ENCODE data around the gene PRSS56. TPM values are rescaled to one million over a fixed set of nuclear protein-coding genes. Genes with fewer than 3 reads are reported as not detected.

The PRSS56 gene
- total RNA-seq, 1 donor from 2014 or later = not detected

DNA sequence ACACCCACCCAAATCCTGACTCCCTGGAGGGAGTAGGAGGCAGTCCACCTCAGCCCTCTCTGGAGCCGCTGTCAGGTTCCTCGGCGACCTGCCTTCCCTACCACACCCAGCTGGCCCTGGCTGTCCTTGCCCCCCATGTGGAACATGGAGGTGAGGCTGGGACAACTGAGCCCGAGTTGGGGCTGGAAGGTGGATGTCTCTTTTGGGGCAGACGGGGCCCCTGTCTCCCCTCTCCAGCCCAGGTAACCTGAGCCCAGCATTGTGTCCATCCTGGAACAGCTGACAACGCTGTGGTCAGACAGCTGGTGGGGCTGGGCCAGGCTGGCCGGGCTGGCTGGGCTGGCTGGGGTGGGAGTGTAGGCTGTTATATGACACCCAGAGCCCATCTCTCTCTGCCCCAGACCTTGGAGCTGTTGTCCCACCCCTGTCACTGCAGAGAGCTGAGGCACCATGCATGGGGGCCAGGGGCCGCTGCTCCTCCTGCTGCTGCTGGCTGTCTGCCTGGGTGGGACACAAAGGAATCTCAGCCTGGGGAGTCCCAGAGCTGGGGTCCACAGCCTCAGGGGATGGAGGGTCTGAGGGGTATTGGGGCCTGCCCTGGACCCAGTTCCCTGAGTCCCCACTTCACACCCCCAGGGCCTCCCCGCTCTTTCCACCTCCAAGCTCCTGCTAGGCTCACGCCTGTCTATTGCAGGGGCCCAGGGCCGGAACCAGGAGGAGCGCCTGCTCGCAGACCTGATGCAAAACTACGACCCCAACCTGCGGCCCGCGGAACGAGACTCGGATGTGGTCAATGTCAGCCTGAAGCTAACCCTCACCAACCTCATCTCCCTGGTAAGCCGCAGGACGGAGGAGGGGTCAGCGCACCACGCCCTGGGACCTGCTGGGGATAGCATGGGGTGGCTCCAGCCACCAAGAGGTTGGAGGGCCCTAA lies 19.4 kb downstream of the PRSS56 start, which contains the start of gene CHRNG:
TSS of gene CHRNG (plus strand) at position 395 of the 934 bp plus-strand sequence. CDS start at position 451, 56 bp downstream.
- DNase-seq (ENCODE audit: low spot score) = no peak
- no peak for ATAC-seq

DNA sequence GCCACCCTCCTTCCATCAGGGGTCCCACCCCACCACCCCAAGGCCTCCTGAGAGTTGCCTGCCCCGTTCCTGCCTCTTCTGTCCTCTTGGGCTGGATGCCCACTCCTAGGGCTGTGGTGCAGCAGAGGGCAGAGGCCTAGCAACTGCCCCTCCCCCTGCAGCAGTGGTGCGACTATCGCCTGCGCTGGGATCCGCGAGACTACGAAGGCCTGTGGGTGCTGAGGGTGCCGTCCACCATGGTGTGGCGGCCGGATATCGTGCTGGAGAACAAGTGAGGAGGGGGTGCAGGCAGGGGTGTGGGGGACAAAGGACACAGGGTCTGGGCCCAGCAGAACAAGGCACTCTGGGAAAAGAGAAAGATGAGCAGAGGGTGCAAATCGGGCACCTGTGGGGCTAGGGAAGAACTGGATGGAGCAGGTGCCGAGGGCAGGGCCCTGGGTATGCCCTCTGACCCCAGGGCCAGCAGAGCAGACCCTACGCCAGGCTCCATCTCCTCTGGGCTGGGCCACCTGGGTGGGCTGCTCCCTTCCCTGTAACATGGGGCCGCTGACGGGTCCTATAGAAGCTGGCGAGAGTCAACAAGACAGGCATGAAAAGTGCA lies 20.4 kb downstream of the PRSS56 start:
- no peak for ATAC-seq
- DNase-seq (ENCODE audit: low spot score) = no peak

DNA sequence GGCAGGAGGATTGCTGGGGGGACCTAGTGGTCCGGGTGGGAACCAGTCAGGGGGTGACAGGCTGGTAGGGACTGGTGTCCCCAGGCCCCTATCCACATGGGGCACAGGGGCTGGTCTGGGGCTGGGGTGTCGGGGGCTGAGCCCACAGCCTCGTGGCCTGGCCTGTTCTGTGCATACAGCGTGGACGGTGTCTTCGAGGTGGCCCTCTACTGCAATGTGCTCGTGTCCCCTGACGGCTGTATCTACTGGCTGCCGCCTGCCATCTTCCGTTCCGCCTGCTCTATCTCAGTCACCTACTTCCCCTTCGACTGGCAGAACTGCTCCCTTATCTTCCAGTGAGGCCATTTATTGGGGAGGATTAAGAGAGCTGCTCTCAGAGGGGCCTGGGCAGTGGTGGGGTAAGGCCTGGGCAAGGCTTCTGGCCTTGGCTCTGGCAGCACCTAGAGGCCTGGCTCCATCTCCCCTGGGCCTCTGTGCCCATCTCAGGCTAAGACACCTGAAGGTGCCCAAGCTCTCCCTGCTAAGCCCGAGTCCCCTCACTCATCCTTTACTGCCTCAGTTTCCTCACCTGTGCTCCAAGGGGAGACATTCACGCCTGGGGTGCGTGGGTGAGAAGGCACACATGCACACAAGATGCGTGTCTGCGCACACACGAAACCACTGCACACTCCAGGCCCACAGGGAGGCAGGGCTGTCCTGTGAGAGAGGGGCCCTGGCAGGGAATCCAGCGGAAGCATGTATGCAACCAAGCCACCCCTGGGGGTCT lies 21.2 kb downstream of the PRSS56 start:
- DNase-seq (ENCODE audit: low spot score) = no peak
- no peak for ATAC-seq

DNA sequence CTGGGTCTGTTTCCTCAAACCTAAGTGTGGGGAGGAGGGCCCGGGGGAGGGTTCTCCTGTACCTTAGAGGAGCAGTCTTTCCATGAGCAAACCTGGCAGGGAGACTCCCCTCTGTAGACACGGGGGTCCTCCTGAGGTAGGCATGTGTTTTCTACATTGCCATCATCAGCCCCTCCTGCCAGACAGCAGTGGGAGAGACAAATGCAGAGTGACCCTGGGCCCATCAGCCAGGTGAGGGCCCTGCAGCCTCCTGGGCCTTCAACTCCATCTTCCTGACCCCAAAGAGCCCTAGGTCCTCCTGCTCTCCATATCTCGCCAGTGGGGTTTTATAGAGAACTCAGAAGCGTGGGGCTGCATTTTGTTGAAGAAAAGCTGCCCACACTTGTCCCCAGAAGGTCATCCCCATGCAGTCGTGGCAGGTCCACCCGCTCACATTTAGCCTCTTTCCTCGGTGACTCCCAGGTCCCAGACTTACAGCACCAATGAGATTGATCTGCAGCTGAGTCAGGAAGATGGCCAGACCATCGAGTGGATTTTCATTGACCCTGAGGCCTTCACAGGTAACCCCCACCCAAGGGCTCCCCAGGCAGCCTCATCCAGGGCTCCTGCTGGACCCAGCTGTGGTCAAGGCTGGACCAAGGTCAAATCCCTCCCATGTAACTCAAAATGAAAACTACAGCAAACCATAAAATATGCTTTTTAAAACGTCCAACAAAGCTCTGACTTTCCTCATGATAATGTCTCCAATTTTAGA lies 21.9 kb downstream of the PRSS56 start:
- no peak for DNase-seq (ENCODE audit: low spot score)

DNA sequence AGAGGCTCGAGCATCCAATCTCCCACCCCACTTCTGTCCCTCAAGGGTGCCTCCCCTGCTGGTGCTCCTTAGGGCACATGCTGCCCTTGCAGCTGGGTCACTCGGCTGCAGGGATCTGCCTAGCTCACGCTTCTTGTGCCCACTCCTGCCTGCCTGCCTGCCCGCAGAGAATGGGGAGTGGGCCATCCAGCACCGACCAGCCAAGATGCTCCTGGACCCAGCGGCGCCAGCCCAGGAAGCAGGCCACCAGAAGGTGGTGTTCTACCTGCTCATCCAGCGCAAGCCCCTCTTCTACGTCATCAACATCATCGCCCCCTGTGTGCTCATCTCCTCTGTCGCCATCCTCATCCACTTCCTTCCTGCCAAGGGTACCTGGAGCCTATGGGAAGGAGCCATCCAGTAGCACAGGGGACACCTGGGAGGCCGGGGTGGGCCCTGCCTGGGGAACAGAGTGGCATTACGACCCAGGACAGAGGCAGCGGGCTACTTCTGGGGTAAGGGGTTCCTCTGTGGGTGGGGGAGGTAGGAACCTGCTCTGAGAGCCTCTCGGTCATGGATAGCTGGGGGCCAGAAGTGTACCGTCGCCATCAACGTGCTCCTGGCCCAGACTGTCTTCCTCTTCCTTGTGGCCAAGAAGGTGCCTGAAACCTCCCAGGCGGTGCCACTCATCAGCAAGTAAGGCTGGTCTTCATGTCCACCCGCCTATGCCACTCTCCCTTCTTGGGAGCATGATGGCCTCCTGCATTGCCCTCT lies 22.7 kb downstream of the PRSS56 start:
- no peak for ATAC-seq
- DNase-seq (ENCODE audit: low spot score) = peak; percentile 41

More for the DNA sequence above, 21.9 kb downstream of the PRSS56 start:
- ATAC-seq = no peak

DNA sequence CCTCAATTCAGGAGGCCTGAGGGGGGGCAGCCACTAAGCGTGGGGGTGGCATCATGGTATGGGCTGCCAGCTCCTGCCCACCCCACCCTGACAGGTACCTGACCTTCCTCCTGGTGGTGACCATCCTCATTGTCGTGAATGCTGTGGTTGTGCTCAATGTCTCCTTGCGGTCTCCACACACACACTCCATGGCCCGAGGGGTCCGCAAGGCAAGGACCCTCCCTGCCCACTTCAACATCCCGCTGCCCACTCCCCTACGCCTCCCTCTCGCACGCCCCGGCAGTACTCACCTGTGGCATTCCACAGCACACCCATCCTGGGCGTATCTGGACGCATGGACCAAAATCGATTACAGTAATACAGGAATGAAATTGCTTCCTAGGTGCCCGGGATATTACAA lies 23.3 kb downstream of the PRSS56 start:
- DNase-seq (ENCODE audit: low spot score) (peak; percentile 36), ATAC-seq (no peak)

DNA sequence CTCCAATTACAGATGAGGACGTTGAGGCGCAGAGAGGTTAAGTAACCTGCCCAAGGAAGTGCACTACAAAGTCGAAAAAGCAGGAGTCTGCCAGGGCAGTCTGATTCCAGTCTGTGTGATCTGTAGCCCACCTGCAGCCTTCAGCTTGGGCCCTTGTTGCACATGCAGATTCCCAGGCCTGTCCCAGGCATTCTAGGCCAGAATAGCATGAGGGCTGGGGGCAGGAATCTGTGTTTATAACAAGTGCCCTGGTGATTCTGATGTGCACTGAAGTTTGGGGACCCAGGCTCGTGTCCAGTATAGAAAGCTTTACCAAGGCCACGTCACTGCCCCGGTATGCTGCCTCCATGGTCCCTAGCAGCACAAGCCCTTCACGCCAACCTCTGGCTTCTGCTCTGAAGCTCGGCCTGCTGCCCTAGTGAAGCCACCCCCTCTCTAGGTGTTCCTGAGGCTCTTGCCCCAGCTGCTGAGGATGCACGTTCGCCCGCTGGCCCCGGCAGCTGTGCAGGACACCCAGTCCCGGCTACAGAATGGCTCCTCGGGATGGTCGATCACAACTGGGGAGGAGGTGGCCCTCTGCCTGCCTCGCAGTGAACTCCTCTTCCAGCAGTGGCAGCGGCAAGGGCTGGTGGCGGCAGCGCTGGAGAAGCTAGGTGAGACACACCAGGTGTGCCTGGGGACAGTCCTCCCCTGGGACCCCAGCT lies 23.9 kb downstream of the PRSS56 start:
- DNase-seq (ENCODE audit: low spot score) (peak; percentile 37), ATAC-seq (no peak)

DNA sequence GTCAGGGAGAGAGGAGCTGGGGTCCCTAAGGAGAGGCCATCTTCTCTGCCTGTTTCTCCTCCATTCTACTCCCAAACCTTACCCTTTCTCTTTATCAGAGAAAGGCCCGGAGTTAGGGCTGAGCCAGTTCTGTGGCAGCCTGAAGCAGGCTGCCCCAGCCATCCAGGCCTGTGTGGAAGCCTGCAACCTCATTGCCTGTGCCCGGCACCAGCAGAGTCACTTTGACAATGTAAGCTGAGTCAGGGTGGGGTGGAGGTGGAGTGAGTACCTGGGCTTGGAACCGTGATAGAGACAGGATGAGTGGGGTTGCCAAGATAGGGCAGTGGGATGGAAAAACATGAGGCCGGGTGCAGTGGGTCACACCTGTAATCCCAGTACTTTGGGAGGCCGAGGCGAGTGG lies 24.5 kb downstream of the PRSS56 start:
- DNase-seq (ENCODE audit: low spot score) (no peak), ATAC-seq (no peak)

DNA sequence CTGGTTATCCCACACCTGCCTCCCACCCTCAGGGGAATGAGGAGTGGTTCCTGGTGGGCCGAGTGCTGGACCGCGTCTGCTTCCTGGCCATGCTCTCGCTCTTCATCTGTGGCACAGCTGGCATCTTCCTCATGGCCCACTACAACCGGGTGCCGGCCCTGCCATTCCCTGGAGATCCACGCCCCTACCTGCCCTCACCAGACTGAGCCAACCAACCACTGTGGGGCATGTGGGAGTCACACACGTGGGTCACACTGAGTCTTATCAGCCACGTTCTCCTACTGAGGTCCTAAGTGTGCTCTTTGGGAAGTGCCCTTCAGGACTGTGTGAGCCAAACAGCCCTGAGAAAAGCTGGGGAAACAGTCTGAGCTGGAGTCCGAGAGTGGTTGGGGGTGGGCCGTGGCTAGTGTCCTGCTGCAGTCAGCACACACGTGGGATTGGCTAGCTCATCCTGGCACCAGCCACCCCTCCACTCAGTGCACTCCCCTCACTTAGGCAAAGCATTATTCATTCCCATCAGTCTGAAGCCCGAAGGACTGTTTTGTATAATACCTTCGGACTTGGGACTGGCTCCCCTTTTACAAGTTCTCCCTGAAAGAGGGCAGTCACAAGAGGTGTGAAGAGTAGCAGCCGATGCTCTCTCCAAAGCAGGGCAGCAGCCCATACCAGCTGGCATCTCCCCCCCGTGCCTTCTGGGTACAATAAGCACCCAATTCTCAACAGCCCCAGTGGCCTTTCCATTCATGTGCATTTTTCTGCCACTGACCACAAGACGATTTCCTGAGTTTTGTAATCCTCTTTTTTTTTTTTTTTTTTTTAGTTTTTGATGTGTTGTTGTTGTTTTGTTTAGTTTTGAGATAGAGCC lies 25.6 kb downstream of the PRSS56 start:
- ATAC-seq (no peak), DNase-seq (ENCODE audit: low spot score) (peak; percentile 39)

DNA sequence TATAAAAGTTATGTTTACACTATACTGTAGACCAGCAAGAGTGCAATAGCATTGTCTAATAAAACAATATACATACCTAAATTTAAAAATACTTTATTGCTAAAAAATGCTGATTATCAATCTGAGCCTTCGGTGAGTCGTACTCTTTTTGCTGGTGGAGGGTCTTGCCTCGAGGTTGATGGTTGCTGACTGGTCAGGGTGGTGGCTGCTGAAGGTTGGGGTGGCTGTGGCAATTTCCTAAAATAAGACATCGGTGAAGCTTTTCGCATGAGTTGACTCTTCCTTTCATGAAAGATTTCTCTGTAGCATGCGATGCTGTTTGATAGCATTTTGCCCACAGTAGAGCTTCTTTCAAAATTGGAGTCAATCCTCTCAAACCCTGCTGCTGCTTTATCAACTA lies 27.8 kb downstream of the PRSS56 start:
- DNase-seq (ENCODE audit: low spot score) = no peak
- ATAC-seq = no peak

DNA sequence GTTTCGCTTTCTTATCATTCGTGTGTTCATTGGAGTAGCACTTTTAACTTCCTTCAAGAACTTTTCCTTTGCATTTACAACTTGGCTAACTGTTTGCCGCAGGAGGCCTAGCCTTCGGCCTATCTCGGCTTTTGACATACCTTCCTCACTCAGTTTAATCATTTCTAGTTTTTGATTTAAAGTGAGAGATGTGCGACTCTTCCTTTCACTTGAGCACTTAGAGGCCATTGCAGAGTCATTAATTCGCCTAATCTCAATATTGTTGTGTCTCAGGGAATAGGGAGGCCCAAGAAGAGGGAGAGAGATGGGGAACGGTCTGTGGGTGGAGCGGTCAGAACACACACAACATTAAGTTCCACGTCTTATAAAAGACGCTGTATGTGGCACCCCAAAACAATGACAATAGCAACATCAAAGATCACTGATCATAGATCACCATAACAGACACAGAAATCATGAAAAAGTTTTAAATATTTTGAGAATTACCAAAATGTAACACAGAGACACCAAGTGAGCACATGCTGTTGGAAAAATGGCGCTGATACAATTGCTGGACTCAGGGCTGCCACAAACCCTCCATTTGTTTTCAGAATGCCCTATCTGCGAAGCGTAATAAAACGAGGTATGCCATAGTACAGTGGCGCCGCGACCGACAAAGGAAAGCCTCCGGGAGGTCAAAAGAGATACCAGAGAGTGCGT lies 29.6 kb downstream of the PRSS56 start:
- DNase-seq (ENCODE audit: low spot score) (no peak), ATAC-seq (no peak)

DNA sequence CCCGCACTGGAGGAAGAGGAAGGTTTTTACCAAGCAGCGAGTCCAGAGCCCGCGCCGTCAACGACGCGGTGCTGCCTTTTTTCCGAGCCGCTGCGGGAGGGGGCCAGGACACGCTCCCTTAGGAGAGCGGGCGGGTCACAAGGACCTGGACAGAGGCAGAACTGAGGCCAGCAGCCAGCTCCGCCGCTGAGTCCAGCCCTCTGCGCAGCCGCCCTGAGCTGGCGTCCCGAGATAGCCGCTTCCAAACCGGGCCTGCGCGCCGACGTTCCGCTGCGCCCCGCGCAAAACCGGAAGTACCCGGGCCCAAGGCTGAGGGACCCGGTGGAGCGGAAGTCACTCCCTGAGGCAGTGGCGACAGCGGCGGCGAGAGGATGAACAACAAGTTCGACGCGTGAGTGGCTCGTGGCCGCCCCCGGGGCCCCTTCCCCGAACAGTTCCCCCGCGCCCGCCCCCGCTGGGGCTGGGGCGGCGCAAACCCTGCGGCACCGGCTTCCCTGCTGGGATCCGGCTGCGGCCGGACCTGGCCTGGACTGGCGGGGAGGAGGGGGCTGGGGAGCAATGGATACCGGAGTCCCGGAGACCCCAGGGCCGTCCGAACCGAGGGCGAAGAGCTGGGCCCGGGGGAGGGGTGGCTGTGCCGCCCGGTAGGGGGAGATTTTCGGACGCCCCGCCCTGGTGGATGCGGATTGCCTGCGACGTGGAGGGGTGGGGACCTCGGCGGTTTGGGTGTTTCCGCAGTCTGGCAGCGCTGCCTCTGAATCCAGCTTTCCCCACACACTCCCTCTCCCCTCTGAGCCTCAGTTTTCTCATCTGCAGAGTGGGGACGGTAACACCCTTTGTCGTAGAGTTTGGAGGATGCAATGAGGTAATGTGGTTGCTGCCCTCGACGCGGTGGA lies 30.4 kb downstream of the PRSS56 start, which contains the start of the genes EIF4E2 and TIGD1:
TSS of gene EIF4E2 (plus strand) at position 336 of the 896 bp plus-strand sequence. CDS start at position 372, 36 bp downstream.
TSS of gene TIGD1 (minus strand) at position 204 of the 896 bp plus-strand sequence. CDS start 675 bp downstream, outside the sequence.
- peak; percentile 92 for ATAC-seq

DNA sequence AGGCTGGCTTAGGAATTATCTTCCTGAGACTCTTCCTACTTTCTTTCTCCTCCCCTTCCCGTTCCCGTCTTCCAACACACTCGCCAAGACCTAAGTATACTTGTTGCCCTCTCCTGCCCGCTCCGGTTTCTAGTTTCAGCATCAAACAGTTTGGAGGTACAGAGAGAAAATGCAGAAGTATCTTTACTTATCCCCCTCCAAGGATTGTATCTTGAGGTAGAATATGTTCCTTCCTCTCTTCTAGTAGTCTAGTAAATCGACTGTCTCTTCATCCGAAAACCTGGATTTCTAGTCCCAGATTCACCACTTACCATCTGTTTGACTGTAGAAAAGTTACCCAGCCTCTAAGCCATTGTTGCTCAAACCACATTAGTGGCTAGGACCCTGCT lies 31.1 kb downstream of the PRSS56 start:
- DNase-seq (ENCODE audit: low spot score) (no peak), ATAC-seq (no peak)

More for the DNA sequence above, 30.4 kb downstream of the PRSS56 start, which contains the start of the genes EIF4E2 and TIGD1:
- DNase-seq (ENCODE audit: low spot score) = peak; percentile 98

DNA sequence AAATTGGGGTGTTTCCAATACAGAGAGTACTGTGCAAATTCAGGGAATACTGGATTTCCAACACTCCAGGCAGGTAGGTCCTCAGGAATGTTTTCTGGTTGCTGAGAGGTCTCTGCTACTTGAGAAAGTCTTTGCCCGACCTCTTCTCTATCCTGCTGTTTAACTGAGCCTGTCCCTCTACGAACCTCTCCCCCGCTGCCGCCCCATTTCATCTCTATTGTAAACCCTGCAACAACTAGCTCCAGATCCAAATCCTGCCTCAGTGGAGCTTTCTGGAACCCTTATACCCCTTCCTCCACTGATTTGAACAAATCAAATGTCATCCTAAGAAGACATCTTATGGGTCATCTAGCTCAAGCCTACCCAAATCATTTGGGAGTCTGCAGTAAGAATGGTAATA lies 31.6 kb downstream of the PRSS56 start:
- DNase-seq (ENCODE audit: low spot score) (no peak), ATAC-seq (no peak)

DNA sequence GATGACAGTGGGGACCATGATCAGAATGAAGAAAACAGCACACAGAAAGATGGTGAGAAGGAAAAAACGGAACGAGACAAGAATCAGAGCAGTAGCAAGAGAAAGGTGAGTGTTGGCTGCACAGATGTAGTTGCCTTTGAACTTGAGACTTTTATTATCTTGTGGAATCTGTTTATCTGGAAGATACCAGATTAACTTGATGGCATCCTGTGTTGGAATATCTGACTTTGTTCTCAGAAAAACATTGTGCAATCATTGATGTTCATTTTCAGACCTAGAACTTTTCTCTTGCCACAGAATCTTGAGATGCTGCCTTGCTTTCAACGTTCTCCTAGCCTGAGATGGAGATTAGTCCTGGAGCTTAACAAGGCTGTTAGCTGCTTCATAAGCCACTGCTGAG lies 36.2 kb downstream of the PRSS56 start:
- ATAC-seq = no peak

DNA sequence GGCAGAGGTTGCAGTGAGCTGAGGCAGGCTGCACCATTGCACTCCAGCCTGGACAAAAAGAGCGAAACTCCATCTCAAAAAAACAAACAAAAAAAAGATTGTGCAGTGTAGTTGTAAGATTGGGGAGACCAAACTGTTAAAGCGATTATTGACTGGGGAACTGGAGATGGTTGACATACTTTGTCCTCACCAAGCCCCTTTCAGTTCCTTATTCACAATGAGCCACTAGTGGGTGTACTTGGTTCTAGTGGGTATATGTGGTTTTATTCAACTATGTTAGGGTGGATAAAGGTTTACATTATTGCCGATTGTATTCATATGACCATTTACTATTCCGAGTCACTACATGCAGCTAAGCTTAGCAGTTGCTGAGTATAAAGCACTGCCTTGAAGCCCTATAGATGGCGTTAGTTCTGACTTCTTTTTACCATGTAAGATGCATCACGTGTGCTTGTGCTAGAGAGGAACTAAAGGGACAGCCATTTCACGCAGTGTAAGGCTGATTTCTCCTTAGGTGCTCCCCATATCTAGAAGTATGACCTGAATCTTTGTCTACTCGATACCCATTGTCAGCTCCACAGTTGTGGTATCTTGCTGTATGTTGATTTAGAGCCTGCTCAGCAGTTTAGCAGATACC lies 42.4 kb downstream of the PRSS56 start:
- ATAC-seq (no peak), DNase-seq (ENCODE audit: low spot score) (no peak)

More for the DNA sequence above, 36.2 kb downstream of the PRSS56 start:
- no peak for DNase-seq (ENCODE audit: low spot score)
